Peyer's patch (tissue), 4 donors: ENCODE data around the gene MINDY1.

Experiments used
- CTCF ChIP-seq, 6 experiments: fragments of 450-650 bp in 4 of 6; fragments of 200-600 bp in 2 of 6; sonication (generic) in 1 of 6; IDR thresholded peaks; one replicate each; pipeline ENCODE4 v1.5.1; 2017 to 2019; ENCODE audit warnings: antibody characterized with exemption in 6 of 6, mild to moderate bottlenecking in 3 of 6, moderate library complexity in 1 of 6
- POLR2A ChIP-seq, 2 donors: fragments of 450-650 bp; IDR thresholded peaks; one replicate each; pipeline ENCODE4 v1.5.1; 2017; ENCODE audit warnings: antibody characterized with exemption in 2 of 2, mild to moderate bottlenecking in 2 of 2, moderate library complexity in 2 of 2

- TF ChIP-seq CTCF (IDR thresholded peaks at IDR 0.05) (no peak), POLR2A (IDR thresholded peaks at IDR 0.05) (no peak)
Observed at GRCh38 chr1:150999051-150999674, 7.5 kb downstream of the MINDY1 start.
